GM11168 (cell line): ENCODE data around the gene MTMR4.
"Not testable (repeated sequence)": the region's sequence is repeated elsewhere in the genome, so short reads cannot be mapped to it uniquely, and the experiment has no call there.

Experiments
- in situ Hi-C: fragments of 300-500 bp; cut with MboI; formaldehyde crosslinking; loops from one replicate; pipeline ENCODE4 v1.12.0; 2022; ENCODE audit warnings: low sequenced_read_pairs; ENCODE audit not compliant: unreplicated experiment

MTMR4 gene

DNA sequence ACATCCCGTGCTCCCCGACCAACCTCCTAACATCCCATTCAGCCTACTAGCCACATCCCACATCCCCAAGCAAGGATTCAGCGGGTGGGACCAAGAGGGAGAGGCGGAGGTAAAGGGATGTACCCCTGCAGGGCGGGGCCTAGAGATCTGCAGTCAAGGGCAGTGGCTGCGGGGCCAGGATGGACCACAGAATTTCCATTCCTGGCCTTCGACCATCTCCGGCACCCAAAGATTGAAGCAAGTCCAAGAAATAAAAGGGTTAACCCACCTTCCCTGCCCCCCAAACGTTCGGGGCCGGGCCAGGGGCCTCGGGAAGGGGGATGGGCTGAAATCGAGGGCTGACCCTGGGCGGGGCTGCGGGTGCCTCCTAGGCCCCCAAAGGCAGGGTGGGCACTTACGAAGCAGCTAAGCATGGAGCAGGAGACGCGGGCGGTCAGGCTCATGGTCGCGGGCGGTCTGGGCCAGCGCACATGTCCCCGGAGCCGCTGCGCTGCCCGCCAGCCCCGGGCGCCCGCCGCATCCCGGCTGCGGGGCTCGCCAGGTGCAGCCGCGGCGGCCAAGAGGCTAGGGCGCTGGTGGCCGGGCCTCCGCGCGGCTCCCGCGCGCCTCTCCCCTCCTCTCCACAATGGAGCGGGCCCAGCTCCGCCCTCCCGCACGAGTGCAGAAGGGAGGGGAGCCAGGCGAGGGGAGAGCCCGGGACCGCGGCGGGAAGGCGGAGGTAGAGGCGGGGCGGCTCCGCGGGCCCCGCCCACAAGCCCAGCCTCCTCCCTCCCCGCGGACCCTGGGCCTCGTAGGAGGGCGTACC lies at the start of gene MTMR4:
TSS of gene MTMR4 (minus strand) at position 674 of the 805 bp plus-strand sequence. CDS start at position 443, 231 bp downstream.
- in situ Hi-C loops: no loop called here

- in situ Hi-C loops: no loop called here
Measured at GRCh38 chr17:58560511-58560910, 46.1 kb upstream of the MTMR4 start.

DNA sequence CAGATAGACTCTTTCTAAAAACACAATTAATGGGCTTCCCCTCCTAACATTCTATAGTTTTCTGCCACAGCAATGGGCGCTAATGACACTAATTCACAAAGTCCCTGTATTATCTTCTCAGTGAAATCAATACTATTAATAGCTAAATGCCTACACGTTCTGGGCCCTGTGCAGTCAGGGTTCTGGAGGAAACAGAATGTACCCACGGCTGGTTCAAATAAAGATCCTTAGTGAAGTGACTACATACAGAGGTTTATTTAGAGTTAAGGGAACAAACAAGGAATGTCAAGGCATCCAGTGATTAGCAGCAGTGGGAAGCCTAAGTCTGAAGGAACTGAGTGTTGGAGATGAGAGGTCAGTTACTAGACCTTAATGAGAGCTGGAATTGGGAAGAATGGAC lies 43.5 kb upstream of the MTMR4 start:
- in situ Hi-C loops: no loop called here

GRCh38 chr17:58556833-58557250 lies 42.4 kb upstream of the MTMR4 start:
- in situ Hi-C loops: no loop called here

GRCh38 chr17:58555109-58555508 lies 40.7 kb upstream of the MTMR4 start:
- in situ Hi-C loops: not testable (repeated sequence)

- in situ Hi-C loops: no loop called here
Measured at GRCh38 chr17:58541249-58541648, 26.8 kb upstream of the MTMR4 start.

- in situ Hi-C loops: no loop called here
Measured at GRCh38 chr17:58539698-58540097, 25.3 kb upstream of the MTMR4 start.

DNA sequence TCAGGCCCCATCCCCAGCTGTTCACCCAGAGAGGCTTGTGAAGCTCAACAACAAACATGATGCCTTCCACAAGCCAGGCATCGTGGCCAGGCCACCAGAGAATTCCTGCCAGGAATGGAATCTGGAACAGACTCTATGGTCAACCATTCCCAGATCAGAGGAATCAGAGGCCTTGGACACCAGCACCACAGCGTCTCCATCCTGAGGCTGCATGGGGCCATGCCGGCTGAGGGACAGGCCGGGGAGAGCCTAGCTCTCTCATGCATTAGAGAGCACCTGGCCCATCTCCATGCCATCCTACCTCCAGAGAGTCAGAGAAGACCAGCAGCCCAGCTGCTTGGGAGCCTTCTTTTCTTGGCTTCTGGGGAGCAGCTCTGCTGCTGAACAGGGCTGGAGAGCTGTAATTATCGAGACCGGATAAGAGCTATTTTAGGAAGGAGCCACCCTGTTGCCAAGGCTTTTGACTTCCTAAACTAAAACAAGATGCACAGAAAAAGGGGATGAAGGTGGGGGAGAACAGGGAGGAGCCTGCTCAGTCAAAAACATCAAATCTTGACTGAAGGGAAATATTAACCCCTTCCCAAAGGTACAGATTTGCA lies 24.5 kb upstream of the MTMR4 start:
- in situ Hi-C loops: no loop called here

DNA sequence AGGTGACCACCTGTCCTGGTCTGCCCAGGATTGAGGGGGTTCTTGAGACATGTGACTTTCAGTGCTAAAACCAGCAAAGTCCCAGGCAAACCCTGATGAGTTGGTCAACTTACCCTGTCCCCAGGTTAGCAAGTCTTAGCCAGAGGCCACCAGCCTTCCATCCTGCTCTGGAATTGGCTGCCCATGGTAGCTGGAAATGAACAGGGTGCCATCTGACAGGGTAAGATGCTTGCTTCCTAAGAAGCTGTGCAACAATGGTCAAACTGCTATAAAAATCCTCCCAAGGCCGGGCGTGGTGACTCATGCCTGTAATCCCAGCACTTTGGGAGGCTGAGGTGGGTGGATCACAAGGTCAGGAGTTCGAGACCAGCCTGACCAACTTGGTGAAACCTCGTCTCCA lies 22.8 kb upstream of the MTMR4 start:
- in situ Hi-C loops: no loop called here

DNA sequence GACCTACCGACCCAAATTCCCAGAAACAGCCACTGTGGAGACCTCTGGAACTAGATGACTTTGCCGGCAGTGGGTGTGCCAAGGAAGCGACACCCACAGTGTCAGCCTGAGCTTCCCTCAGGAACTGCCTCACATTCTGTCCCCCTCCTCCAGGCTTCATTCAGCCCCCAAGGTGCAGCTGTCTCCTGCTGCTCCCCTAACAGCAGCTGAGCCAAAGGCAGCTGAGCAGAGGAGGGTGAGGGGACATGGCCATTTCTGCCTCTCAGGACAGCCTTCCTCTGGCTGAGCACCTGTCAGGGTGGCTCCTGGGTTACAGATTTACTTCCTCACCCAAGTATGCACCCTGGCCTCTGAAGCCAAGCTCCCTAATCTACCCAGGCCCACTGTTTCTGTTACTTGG lies 22.1 kb upstream of the MTMR4 start:
- in situ Hi-C loops: no loop called here

DNA sequence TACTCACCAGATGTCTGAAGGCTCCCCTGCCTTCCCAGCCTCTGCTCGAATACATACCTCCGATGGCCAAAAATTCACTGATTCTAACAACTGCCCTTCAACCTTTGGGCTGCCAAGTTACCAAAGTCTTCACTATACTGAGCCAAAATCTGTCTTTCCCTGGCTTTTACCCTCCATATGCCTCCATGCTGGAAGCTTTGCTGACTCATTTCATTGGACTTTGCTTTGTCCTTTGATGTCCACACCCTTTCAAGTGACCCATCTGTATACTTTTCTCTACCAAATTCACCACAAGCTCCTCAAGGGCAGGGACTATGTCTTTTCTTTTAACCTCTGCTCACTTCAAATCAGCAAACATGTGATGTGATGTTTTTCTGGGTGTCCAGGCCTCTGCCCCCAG lies 21.0 kb upstream of the MTMR4 start:
- in situ Hi-C loops: no loop called here

DNA sequence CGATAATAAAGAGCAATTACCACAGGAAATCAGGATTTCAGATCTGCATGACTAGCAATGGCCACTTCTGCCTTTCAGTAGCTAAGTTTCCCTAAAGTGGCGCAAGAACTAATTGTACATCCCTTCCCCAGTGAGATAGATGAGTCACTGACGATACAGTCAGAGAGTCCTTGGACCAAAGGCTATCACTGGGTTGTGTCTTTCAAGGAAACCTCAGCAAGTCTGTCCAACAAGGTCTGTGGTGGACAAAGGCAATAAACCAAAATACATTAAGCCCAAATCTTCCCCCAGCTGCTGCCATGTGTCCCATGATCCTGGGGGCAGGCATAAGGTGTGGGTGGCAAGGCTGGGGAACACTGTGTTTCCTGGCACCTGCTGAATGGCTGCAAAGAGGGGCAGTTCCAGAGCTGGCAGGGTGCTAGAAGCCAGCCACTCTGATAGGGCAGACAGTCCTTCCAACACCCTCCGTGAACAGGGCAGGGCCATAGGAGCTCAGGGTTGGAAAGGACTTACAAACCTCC lies 20.5 kb upstream of the MTMR4 start:
- in situ Hi-C loops: no loop called here

DNA sequence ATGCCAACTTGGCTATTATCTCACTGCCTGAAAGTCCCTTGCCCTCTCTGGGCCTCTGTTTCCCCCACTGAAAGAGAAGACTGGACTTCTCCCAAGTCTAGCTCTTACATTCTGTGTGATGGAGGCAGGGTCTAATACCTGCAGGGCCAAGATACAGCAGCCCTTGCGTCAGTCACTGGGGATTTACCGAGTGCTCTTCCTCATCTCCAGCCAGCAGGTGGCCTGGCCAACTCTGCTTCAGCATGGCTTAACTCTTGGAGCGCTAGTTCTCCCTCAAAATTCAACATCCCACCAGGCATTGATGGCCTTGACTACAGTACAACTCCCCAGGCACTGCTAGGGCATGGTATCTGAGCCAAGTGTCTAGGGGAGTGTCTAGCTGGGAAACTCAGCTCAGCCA lies 19.9 kb upstream of the MTMR4 start:
- in situ Hi-C loops: no loop called here

DNA sequence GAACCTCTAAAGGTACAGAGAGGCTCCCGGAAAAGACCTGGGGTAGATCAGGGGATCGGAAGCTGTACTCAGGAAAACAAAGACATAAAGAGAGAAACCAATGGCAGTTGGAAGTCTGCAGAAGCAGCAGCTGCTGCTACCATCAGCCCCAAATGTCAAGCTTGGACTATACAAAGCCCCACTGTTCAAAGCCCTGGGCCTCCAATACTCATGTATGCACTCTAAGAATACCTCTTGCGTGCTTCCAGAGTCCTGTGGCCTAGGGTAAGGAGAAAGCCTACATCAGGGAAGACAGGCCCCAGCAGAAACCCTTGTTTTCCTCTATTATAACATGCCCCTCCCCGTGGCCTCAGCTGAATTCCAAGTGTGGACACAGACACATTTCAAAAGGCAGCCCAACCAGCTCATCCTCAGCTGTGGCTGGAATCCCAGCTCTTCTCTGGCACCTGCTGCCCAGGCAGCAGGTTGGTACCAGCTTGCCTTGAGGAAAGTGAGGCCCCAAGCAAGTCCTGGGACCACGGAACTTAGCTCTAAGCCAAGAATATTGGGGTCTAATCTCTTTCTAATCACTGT lies 19.3 kb upstream of the MTMR4 start:
- in situ Hi-C loops: no loop called here

DNA sequence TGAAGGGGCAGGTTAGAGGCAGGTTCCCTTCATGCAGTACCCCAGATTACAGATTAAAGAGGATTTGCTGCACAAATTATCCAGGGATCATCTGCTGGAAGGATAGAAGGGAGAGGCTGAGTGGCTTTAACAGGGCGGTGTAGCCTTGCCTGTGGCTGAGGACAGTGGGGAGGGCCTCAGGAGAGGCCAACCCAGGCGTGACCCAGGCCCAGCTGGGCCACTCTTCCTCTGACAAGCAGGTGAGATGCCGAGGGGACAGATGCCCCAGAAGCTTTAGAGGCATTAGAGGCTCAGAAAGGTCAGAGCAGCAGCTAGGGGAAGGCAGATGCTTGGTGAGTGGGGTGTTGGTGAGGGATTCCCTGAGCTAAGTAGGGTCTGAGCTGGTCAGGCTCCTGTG lies 18.1 kb upstream of the MTMR4 start:
- in situ Hi-C loops: no loop called here

DNA sequence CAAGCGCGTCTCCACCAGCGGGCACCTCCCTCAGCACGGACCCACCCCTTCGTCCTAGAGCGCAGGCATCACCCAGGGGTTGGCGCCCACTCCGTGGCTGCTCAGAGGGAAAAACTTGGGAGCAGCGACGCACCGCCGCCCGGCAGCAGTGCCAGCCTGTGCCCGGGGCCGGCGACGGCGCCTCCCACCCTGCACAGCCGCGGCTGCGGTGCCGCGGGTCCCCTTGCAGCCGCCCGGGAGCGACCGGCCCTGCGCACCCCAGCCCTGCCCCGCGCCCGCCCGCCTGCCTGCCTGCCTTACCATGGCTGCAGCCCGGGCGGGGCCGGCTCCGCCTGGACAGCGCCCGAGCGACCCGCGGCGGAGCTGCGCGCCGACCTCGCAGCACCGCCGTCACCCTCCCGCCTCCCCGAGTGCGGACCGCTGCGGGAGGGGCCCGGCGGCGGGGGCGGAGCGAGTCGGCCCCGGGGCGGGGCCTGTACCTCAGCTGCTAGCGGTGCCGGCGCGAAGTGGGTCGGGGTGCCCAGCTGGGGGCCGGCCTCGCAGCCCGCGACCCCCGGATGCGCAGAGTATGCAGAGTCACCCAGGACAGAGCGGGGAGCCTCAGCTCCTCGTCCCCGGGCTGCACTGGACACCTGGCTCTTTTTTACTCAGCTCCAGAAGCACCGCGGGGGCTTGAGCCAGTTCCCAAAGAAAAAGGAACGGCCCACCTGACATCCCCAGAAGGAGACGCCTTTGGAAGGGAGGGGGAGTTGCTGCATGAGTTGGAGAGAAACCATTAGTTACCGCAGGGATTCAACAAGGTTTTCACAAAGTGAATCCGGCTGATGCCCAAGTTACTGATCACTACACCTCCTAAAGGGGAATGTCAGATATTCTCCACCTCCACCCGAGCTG lies 17.5 kb upstream of the MTMR4 start:
- in situ Hi-C loops: no loop called here

- in situ Hi-C loops: no loop called here
Measured at GRCh38 chr17:58531122-58531521, 16.7 kb upstream of the MTMR4 start.

DNA sequence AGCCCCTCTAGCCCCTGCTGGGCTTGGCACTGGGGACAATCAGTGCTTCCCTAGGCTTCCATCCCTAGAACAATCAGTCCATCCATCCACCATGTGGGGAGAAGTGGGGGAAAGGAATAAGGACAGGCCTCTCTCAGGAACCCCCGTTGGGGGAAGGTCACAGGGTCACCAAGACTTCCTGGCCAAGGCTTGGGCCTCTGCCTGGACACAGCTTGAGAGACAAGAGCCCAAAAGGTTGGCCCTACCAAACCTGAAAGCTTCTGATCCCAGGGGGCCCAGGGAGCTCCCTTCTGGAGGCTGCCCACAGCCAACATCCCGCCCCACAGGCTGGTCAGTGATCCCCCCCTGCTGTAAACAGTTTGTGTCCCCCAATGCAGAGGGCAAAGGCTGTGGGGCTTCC lies 16.2 kb upstream of the MTMR4 start:
- in situ Hi-C loops: no loop called here

DNA sequence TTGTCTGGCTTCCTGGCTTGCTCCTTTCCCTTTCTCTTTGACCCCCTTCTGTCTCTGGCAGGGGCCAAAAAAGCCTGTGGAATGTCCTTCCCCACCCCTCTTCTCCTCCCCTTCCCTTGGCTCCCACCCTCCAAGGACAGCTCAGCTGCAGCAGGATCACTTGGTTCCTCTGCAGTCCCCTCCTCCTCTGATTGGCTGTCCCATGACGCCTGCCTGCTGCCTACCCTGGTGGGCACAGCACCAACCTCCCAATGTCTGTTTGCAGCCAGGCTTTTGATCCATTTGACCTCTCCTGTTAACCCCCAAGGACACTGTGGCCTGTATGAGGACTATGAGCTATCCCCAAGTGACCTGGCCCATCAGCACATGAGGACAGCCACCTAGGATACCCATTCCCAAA lies 14.8 kb upstream of the MTMR4 start:
- in situ Hi-C loops: loop anchor here (10.0 kb wide), 1 partner anchor 476 kb away; no protein-coding TSS in a partner anchor

DNA sequence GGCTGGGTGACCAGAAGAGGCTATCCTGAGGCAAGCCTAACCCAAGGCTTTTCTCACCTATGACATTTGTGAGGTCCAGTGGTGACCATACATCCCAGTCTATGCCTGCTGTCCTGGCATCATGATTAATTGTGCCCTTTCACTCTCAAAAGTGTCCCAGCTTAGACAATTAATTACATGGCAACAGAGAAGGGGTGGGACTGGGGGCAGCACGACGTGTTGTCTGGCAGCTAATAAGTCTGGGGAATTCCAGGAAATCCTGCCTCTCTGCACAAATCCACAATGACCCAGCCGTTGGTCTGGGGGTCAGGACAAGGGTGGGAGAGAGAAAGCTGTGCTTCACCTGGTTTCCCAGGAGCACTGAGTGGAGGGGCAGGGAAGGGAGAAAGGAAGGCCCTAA lies 14.0 kb upstream of the MTMR4 start:
- in situ Hi-C loops: loop anchor here (10.0 kb wide), 1 partner anchor 476 kb away; no protein-coding TSS in a partner anchor
